B cell (primary cell): ENCODE results near the gene SLC35E3.

ENCODE experiments used
- CTCF ChIP-seq: fragments of 200-600 bp; IDR thresholded peaks from one replicate; pipeline ENCODE4 v1.8.0; 2022; ENCODE audit warnings: antibody characterized with exemption, mild to moderate bottlenecking
- EZH2 ChIP-seq: IDR thresholded peaks from 2 replicates; pipeline ENCODE4 v1.6.1; 2012; ENCODE audit warnings: borderline replicate concordance, low read depth, mild to moderate bottlenecking, moderate library complexity, low read length; ENCODE audit not compliant: insufficient read depth, poor library complexity, severe bottlenecking

- TF ChIP-seq EZH2 (no peak), CTCF (no peak)
Measured at GRCh38 chr12:68767191-68767590, 21.2 kb downstream of the SLC35E3 start.
